A673 (cell line): ENCODE data around the gene NEK1. TPM values are rescaled to one million over a fixed set of nuclear protein-coding genes. Genes with fewer than 3 reads are reported as not detected.

Source experiments
- BruUV-seq: library from RNA; stranded (reverse); fragments of 400-500 nt; replicated peaks from 2 replicates; lab custom pipeline; 2021; lab: Mats Ljungman, UMichigan
- CTCF ChIA-PET: fragments of 300-600 bp; sonication (Branson Sonifier 250); formaldehyde crosslinking; loops from one replicate; lab custom pipeline; 2022; ENCODE audit warnings: antibody characterized with exemption; lab: Charles Lee
- POLR2A ChIA-PET: fragments of 300-600 bp; sonication (Branson Sonifier 250); formaldehyde crosslinking; loops from one replicate; lab custom pipeline; 2022; ENCODE audit warnings: antibody characterized with exemption; ENCODE audit not compliant: low non-redundant PET; lab: Charles Lee
- DNase-seq: peaks from one replicate; pipeline ENCODE4 v3.0.0-alpha.2; 2015; ENCODE audit warnings: low spot score
- H3K27ac ChIP-seq: fragments of 200-600 bp; sonication (generic); 2 replicates; pipeline ENCODE4 v1.5.1; 2016; ENCODE audit warnings: mixed run types, low read depth, mild to moderate bottlenecking, mixed read lengths, antibody characterized with exemption, low read length; ENCODE audit not compliant: poor library complexity, severe bottlenecking
- H3K27me3 ChIP-seq: fragments of 200-600 bp; sonication (generic); replicated peaks from 2 replicates; pipeline ENCODE4 v1.6.1; 2017; ENCODE audit warnings: mixed run types, low read depth, mild to moderate bottlenecking, mixed read lengths, antibody characterized with exemption, low read length; ENCODE audit not compliant: insufficient read depth, poor library complexity
- H3K36me3 ChIP-seq: fragments of 200-600 bp; sonication (generic); 2 replicates; pipeline ENCODE4 v1.6.1; 2016; ENCODE audit warnings: mixed run types, mild to moderate bottlenecking, mixed read lengths, antibody characterized with exemption, low read length; ENCODE audit not compliant: insufficient read depth, poor library complexity, severe bottlenecking
- H3K4me1 ChIP-seq: fragments of 200-600 bp; sonication (generic); 2 replicates; pipeline ENCODE4 v1.6.1; 2017; ENCODE audit warnings: mixed run types, mild to moderate bottlenecking, mixed read lengths, antibody characterized with exemption, low read length; ENCODE audit not compliant: insufficient read depth, poor library complexity, severe bottlenecking
- H3K4me3 ChIP-seq: fragments of 200-600 bp; sonication (generic); 2 replicates; pipeline ENCODE4 v1.5.1; 2016; ENCODE audit warnings: low read depth, mixed run types, mild to moderate bottlenecking, mixed read lengths, low read length; ENCODE audit not compliant: poor library complexity, severe bottlenecking
- H3K9me3 ChIP-seq: fragments of 200-600 bp; sonication (generic); 2 replicates; pipeline ENCODE4 v1.6.1; 2016; ENCODE audit warnings: mixed run types, low read depth, mild to moderate bottlenecking, mixed read lengths, antibody characterized with exemption, low read length; ENCODE audit not compliant: poor library complexity, severe bottlenecking
- EZH2 ChIP-seq: fragments of 200-600 bp; sonication (generic); IDR thresholded peaks from 2 replicates; pipeline ENCODE4 v1.6.1; 2017; ENCODE audit warnings: borderline replicate concordance, low read depth, mild to moderate bottlenecking, mixed read lengths, antibody characterized with exemption, low read length; ENCODE audit not compliant: poor library complexity, severe bottlenecking
- intact Hi-C: fragments of 100-400 bp; cut with micrococcal nuclease; formaldehyde crosslinking; loops from one replicate; pipeline ENCODE4 v1.10.0; 2022; ENCODE audit not compliant: unreplicated experiment
- total RNA-seq: library from RNA; stranded (reverse); gene quantifications from 2 replicates; pipeline ENCODE4 v1.2.3, GENCODE V29; 2021
- TF ChIP-seq, protein P1 (sequence below): fragments of 300-800, 200-600 bp; sonication (generic); conservative IDR thresholded peaks from 2 replicates; pipeline ENCODE4 v1.5.1; 2017; ENCODE audit warnings: low read depth, mild to moderate bottlenecking, antibody characterized with exemption, low read length, moderate library complexity, mixed read lengths

The NEK1 gene
- total RNA-seq, 1 experiment from 2014 or later = 12.9 TPM

DNA sequence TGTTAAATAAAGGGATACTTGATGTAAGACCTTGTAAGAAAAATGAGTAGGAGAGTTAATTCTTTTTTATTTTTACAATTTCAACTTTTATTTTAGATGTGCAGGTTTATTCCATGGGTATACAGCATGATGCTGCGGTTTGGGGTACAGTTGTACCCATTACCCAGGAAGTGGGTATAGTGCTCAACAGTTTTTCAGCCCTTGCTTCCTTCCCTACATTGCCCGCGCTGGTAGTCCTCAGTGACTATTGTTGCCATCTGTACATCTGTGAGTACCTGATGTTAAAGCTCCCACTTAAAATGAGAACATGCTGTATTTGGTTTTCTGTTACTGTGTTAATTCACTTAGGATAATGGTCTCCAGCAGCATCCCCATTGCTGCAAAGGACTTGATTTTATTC is 17.7 kb upstream of the NEK1 start:
- no peaks in the 10 kb centered on the region for H3K9me3 ChIP-seq
- intact Hi-C loops = no loop called here
- H3K36me3 ChIP-seq = no peaks in the 10 kb centered on the region
- TF ChIP-seq, protein P1, sequence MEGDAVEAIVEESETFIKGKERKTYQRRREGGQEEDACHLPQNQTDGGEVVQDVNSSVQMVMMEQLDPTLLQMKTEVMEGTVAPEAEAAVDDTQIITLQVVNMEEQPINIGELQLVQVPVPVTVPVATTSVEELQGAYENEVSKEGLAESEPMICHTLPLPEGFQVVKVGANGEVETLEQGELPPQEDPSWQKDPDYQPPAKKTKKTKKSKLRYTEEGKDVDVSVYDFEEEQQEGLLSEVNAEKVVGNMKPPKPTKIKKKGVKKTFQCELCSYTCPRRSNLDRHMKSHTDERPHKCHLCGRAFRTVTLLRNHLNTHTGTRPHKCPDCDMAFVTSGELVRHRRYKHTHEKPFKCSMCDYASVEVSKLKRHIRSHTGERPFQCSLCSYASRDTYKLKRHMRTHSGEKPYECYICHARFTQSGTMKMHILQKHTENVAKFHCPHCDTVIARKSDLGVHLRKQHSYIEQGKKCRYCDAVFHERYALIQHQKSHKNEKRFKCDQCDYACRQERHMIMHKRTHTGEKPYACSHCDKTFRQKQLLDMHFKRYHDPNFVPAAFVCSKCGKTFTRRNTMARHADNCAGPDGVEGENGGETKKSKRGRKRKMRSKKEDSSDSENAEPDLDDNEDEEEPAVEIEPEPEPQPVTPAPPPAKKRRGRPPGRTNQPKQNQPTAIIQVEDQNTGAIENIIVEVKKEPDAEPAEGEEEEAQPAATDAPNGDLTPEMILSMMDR = no peak
- no peak for TF ChIP-seq EZH2
- DNase-seq = no peak
- BruUV-seq = no TSS peak
- H3K4me1 ChIP-seq = peaks cover 3% of the 10 kb centered on the region
- POLR2A ChIA-PET = no interaction called here
- H3K4me3 ChIP-seq = no peak overlapping the region
- H3K27me3 ChIP-seq = no peaks in the 10 kb centered on the region
- CTCF ChIA-PET = no interaction called here
- no peak overlapping the region for H3K27ac ChIP-seq

DNA sequence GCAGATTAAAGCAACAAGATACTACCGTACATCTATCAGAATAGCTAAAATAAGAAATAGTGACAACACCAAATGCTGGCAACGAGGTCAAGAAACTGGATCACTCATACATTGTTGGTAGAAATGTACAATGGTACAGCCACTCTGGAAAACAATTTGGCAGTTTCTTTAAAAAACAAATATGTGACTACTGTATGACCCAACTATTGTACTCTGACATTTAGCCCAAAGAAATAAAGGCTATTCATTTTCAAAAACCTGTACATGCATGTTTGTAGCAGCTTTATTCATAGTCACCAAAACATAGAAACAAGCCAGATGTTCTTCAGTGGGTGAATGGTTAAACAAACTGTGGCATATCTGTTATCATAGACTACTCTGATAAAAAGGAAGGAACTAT is 16.2 kb upstream of the NEK1 start:
- no peak overlapping the region for H3K27ac ChIP-seq
- H3K36me3 ChIP-seq = no peaks in the 10 kb centered on the region
- ChIA-PET POLR2A (no interaction called here), CTCF (no interaction called here)
- H3K9me3 ChIP-seq = no peaks in the 10 kb centered on the region
- no peaks in the 10 kb centered on the region for H3K27me3 ChIP-seq
- no peak for DNase-seq
- TF ChIP-seq, protein P1 = no peak
- TF ChIP-seq EZH2 = no peak
- H3K4me1 ChIP-seq = no peaks in the 10 kb centered on the region
- no peak overlapping the region for H3K4me3 ChIP-seq
- intact Hi-C loops = no loop called here
- BruUV-seq = no TSS peak

- no peaks in the 10 kb centered on the region for H3K9me3 ChIP-seq
- POLR2A ChIA-PET = no interaction called here
- CTCF ChIA-PET = no interaction called here
- H3K36me3 ChIP-seq = no peaks in the 10 kb centered on the region
- no peak for DNase-seq
- H3K4me3 ChIP-seq = no peak overlapping the region
- BruUV-seq = no TSS peak
- H3K27me3 ChIP-seq = no peaks in the 10 kb centered on the region
- peaks cover 9% of the 10 kb centered on the region for H3K4me1 ChIP-seq
- intact Hi-C loops = no loop called here
- no peak overlapping the region for H3K27ac ChIP-seq
- TF ChIP-seq, protein P1 = no peak
- TF ChIP-seq EZH2 = no peak
These were observed 14.9 kb upstream of the NEK1 start for GRCh38 chr4:169627307-169627706.
